Renal cortical epithelial cell (primary cell): ENCODE data around the gene STAG1. TPM values are rescaled to one million over a fixed set of nuclear protein-coding genes. Genes with fewer than 3 reads are reported as not detected.
"Not testable (repeated sequence)": the region's sequence is repeated elsewhere in the genome, so short reads cannot be mapped to it uniquely, and the experiment has no call there.

ENCODE experiments used
- DNase-seq: peaks from one replicate; pipeline ENCODE4 v3.0.0-alpha.2; 2011; ENCODE audit warnings: low read depth
- total RNA-seq: library from RNA; depleted of rRNA; stranded (reverse); fragments of >200 nt; gene quantifications from 2 replicates; pipeline ENCODE4 v1.2.3, GENCODE V29; 2014

Gene STAG1
- total RNA-seq, 1 donor from 2014 or later: 41.3 TPM

- no peak for DNase-seq
These were observed 48.7 kb downstream of the STAG1 start for GRCh38 chr3:136703429-136703828.

GRCh38 chr3:136699271-136699828, 52.8 kb downstream of the STAG1 start:
- no peak for DNase-seq

GRCh38 chr3:136698361-136698760, 53.8 kb downstream of the STAG1 start:
- DNase-seq: no peak

- no peak for DNase-seq
These were observed 55.4 kb downstream of the STAG1 start for GRCh38 chr3:136696797-136697196.

GRCh38 chr3:136694321-136694720, 57.9 kb downstream of the STAG1 start:
- DNase-seq: no peak

- no peak for DNase-seq
These were observed 61.6 kb downstream of the STAG1 start for GRCh38 chr3:136690599-136690998.

- no peak for DNase-seq
These were observed 66.3 kb downstream of the STAG1 start for GRCh38 chr3:136685882-136686281.

GRCh38 chr3:136682740-136683312, 69.4 kb downstream of the STAG1 start:
- no peak for DNase-seq

- peak; percentile 16 for DNase-seq
These were observed 73.2 kb downstream of the STAG1 start for GRCh38 chr3:136678981-136679380.

- DNase-seq: no peak
These were observed 76.2 kb downstream of the STAG1 start for GRCh38 chr3:136676009-136676408.

GRCh38 chr3:136675150-136675858, 76.9 kb downstream of the STAG1 start:
- DNase-seq: no peak

- no peak for DNase-seq
These were observed 79.7 kb downstream of the STAG1 start for GRCh38 chr3:136672457-136672856.

- DNase-seq: peak; percentile 73
These were observed 80.3 kb downstream of the STAG1 start for GRCh38 chr3:136671921-136672320.

- DNase-seq: no peak
These were observed 82.0 kb downstream of the STAG1 start for GRCh38 chr3:136670166-136670565.

- DNase-seq: no peak
These were observed 85.1 kb downstream of the STAG1 start for GRCh38 chr3:136667081-136667480.

- not testable (repeated sequence) for DNase-seq
These were observed 85.9 kb downstream of the STAG1 start for GRCh38 chr3:136666301-136666700.

- DNase-seq: no peak
These were observed 87.4 kb downstream of the STAG1 start for GRCh38 chr3:136664771-136665170.

GRCh38 chr3:136661282-136661681, 90.9 kb downstream of the STAG1 start:
- DNase-seq: no peak

GRCh38 chr3:136658946-136659682, 93.1 kb downstream of the STAG1 start:
- DNase-seq: peak; percentile 90

- no peak for DNase-seq
These were observed 94.7 kb downstream of the STAG1 start for GRCh38 chr3:136657526-136657925.

- no peak for DNase-seq
These were observed 98.5 kb downstream of the STAG1 start for GRCh38 chr3:136653628-136654027.

- DNase-seq: no peak
These were observed 100.6 kb downstream of the STAG1 start for GRCh38 chr3:136651581-136651980.

- no peak for DNase-seq
These were observed 101.7 kb downstream of the STAG1 start for GRCh38 chr3:136650461-136650860.
